Loucy (cell line): ENCODE measurements around the gene RAD51B.

Experiments used
- CTCF ChIP-seq: fragments of 200-600 bp; sonication (generic); conservative IDR thresholded peaks from 2 replicates; pipeline ENCODE4 v1.5.1; 2014; ENCODE audit warnings: mild to moderate bottlenecking, antibody characterized with exemption, low read length
- EZH2phosphoT487 ChIP-seq: fragments of 200-600 bp; IDR thresholded peaks from 2 replicates; pipeline ENCODE4 v1.6.1; 2018; ENCODE audit warnings: antibody characterized with exemption, mild to moderate bottlenecking, moderate library complexity, borderline replicate concordance

- TF ChIP-seq CTCF (no peak), EZH2phosphoT487 (no peak)
Observed at GRCh38 chr14:68230202-68230949, 410.8 kb downstream of the RAD51B start.
